ENCODE measurements around the gene VWDE. TPM values are rescaled to one million over a fixed set of nuclear protein-coding genes. Genes with fewer than 3 reads are reported as not detected.

VWDE gene
- total and polyA plus RNA-seq, 2 of the 13 experiments (the other 11 are each of a cell fraction or from before 2014, with no cell fraction given) = 0.12 to 0.27 TPM

DNA sequence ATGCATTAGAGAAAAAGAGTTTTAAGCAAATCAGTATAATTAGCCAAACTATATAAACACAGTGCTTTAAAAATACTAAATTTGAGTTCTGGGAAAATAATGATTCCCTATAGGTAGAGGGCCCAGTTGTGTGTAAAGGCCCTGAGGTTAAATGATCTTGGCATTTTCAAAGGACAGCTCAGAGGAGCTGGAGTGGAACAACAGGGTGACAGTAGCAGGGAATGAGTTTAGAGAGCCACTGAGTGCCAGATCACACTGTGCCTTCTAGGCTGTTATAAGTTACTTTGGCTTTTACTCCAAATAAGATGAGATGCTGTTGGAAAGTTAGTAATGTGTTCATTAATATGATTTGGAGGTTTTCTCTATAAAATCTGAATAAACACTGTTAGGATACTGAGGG, 34.6 kb downstream of the VWDE start:
- Histone ChIP-seq H4K20me1 (ENCODE audit: insufficient read depth, low read length) (no peaks in the 10 kb centered on the region), H3K27me3 (ENCODE audit: control insufficient read depth in 1 of 2, insufficient read depth in 2 of 2, low read length in 2 of 2) (no peaks in the 10 kb centered on the region), H3K79me2 (ENCODE audit: insufficient read depth, low read length) (no peaks in the 10 kb centered on the region), H3K4me3 (replicated peaks in 1 of 3; ENCODE audit: insufficient read depth in 1 of 3, low read depth in 2 of 3, low read length in 3 of 3) (no peak overlapping the region), H2AFZ (ENCODE audit: low read length) (no peak overlapping the region), H3K9ac (ENCODE audit: insufficient read depth, low read depth, low read length) (no peak overlapping the region), H3K9me3 (ENCODE audit: low read length) (no peaks in the 10 kb centered on the region), H3K36me3 (replicated peaks in 1 of 2; ENCODE audit: control insufficient read depth in 1 of 2, insufficient read depth in 2 of 2, low read length in 2 of 2) (no peaks in the 10 kb centered on the region), H3K27ac (ENCODE audit: extremely low read length, insufficient read depth, low read length) (no peak overlapping the region), H3K4me2 (ENCODE audit: low read depth, low read length) (no peak overlapping the region), H3K4me1 (ENCODE audit: insufficient read depth, low read length) (no peaks in the 10 kb centered on the region)
- no TSS peak for BruUV-seq (replicated peaks)
- ChIA-PET CTCF (ENCODE audit: low intra/inter-chr PET ratio, low total read pairs) (no interaction called here), POLR2A (no interaction called here)
- no peak for FAIRE-seq
- ATAC-seq = no peak
- intact Hi-C loops (cut with micrococcal nuclease; ENCODE audit: unreplicated experiment) (no loop called here), in situ Hi-C loops (cut with HindIII; ENCODE audit: extremely low pct_ligation_motif_present, low pct_unique_long_range_greater_than_20kb) (no loop called here)
- TF ChIP-seq HINFP (CRISPR knock-in tag; IDR thresholded peaks at IDR 0.05; ENCODE audit: low read depth) (no peak), KLF16 (CRISPR knock-in tag; IDR thresholded peaks at IDR 0.05) (no peak), ZFYVE20 (CRISPR knock-in tag; IDR thresholded peaks at IDR 0.05; ENCODE audit: borderline replicate concordance, low read depth) (no peak)
- DNase-seq (ENCODE audit: low spot score) = no peak

- Histone ChIP-seq H3K4me3 (replicated peaks in 1 of 3; ENCODE audit: insufficient read depth in 1 of 3, low read depth in 2 of 3, low read length in 3 of 3) (no peak overlapping the region), H3K36me3 (replicated peaks in 1 of 2; ENCODE audit: control insufficient read depth in 1 of 2, insufficient read depth in 2 of 2, low read length in 2 of 2) (no peaks in the 10 kb centered on the region), H3K4me2 (ENCODE audit: low read depth, low read length) (no peak overlapping the region), H3K79me2 (ENCODE audit: insufficient read depth, low read length) (no peaks in the 10 kb centered on the region), H3K9ac (ENCODE audit: insufficient read depth, low read depth, low read length) (no peak overlapping the region), H2AFZ (ENCODE audit: low read length) (no peak overlapping the region), H4K20me1 (ENCODE audit: insufficient read depth, low read length) (no peaks in the 10 kb centered on the region), H3K27ac (ENCODE audit: extremely low read length, insufficient read depth, low read length) (no peak overlapping the region), H3K9me3 (ENCODE audit: low read length) (no peaks in the 10 kb centered on the region), H3K4me1 (ENCODE audit: insufficient read depth, low read length) (no peaks in the 10 kb centered on the region), H3K27me3 (ENCODE audit: control insufficient read depth in 1 of 2, insufficient read depth in 2 of 2, low read length in 2 of 2) (no peaks in the 10 kb centered on the region)
- in situ Hi-C loops (cut with HindIII; ENCODE audit: extremely low pct_ligation_motif_present, low pct_unique_long_range_greater_than_20kb) (no loop called here), intact Hi-C loops (cut with micrococcal nuclease; ENCODE audit: unreplicated experiment) (no loop called here)
- no TSS peak for BruUV-seq (replicated peaks)
- 3% methylated on average over 2 of the region's 2 CpGs for WGBS (ENCODE audit: low lambda C conversion rate)
- DNase-seq (ENCODE audit: low spot score) (no peak), ATAC-seq (no peak), FAIRE-seq (no peak)
- POLR2A ChIA-PET = no interaction called here
- CTCF ChIA-PET (ENCODE audit: low intra/inter-chr PET ratio, low total read pairs) = no interaction called here
- TF ChIP-seq BCL3 (CRISPR knock-in tag; IDR thresholded peaks at IDR 0.05) (no peak), HNF4A (CRISPR knock-in tag; IDR thresholded peaks at IDR 0.05) (no peak), KAT2B (IDR thresholded peaks at IDR 0.05; ENCODE audit: borderline replicate concordance, low read depth, low read length) (no peak), ZNF431 (CRISPR knock-in tag; IDR thresholded peaks at IDR 0.05; ENCODE audit: borderline replicate concordance, low read depth) (no peak), NFIB (CRISPR knock-in tag; IDR thresholded peaks at IDR 0.05; ENCODE audit: borderline replicate concordance) (no peak), NFYB (CRISPR knock-in tag; IDR thresholded peaks at IDR 0.05) (no peak), ZBTB7B (CRISPR knock-in tag; IDR thresholded peaks at IDR 0.05) (no peak), GTF3A (CRISPR knock-in tag; conservative IDR thresholded peaks at IDR 0.05) (no peak), SNAPC2 (CRISPR knock-in tag; IDR thresholded peaks at IDR 0.05) (no peak), YEATS4 (CRISPR knock-in tag; IDR thresholded peaks at IDR 0.05; ENCODE audit: borderline replicate concordance) (no peak), ZNF878 (CRISPR knock-in tag; IDR thresholded peaks at IDR 0.05) (no peak), ZNF747 (CRISPR knock-in tag; IDR thresholded peaks at IDR 0.05; ENCODE audit: borderline replicate concordance) (no peak), MXI1 (IDR thresholded peaks at IDR 0.05; ENCODE audit: borderline replicate concordance, low read depth, low read length) (no peak), ZNF577 (CRISPR knock-in tag; IDR thresholded peaks at IDR 0.05; ENCODE audit: borderline replicate concordance, low read depth) (no peak)
- TF ChIP-seq, protein P1, sequence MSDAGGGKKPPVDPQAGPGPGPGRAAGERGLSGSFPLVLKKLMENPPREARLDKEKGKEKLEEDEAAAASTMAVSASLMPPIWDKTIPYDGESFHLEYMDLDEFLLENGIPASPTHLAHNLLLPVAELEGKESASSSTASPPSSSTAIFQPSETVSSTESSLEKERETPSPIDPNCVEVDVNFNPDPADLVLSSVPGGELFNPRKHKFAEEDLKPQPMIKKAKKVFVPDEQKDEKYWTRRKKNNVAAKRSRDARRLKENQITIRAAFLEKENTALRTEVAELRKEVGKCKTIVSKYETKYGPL (CRISPR knock-in tag; IDR thresholded peaks at IDR 0.05) = no peak
These were observed 42.7 kb downstream of the VWDE start for GRCh38 chr7:12360948-12361347.

Measured in HepG2 (cell line).